Spinal cord (tissue), 10 donors: ENCODE results near the gene MYO1A. TPM values are rescaled to one million over a fixed set of nuclear protein-coding genes. Genes with fewer than 3 reads are reported as not detected.

Source experiments
- DNase-seq, 6 donors: peaks; one replicate each; pipeline versions ENCODE4 v3.0.0 to v3.0.0-alpha.2; 2013 to 2015; ENCODE audit warnings: low spot score in 6 of 6, low read depth in 4 of 6
- H3K27ac ChIP-seq: one replicate; pipeline ENCODE4 v1.5.1; 2013; ENCODE audit warnings: low read depth, low read length, control low read depth
- H3K27me3 ChIP-seq: one replicate; pipeline ENCODE4 v1.6.1; 2013; ENCODE audit warnings: low read length; ENCODE audit not compliant: control insufficient read depth, insufficient read depth
- H3K36me3 ChIP-seq: one replicate; pipeline ENCODE4 v1.6.1; 2013; ENCODE audit warnings: low read length; ENCODE audit not compliant: control insufficient read depth, insufficient read depth
- H3K4me1 ChIP-seq: one replicate; pipeline ENCODE4 v1.6.1; 2013; ENCODE audit warnings: low read length; ENCODE audit not compliant: control insufficient read depth, insufficient read depth
- H3K4me3 ChIP-seq: one replicate; pipeline ENCODE4 v1.5.1; 2013; ENCODE audit warnings: low read depth, low read length, control low read depth
- H3K9me3 ChIP-seq: one replicate; pipeline ENCODE4 v1.6.1; 2013; ENCODE audit warnings: low read length; ENCODE audit not compliant: control insufficient read depth, insufficient read depth
- WGBS: methylation state at CpG from one replicate; pipeline ENCODE4 v1.1.5; 2013; ENCODE audit warnings: missing lambda C conversion rate; ENCODE audit not compliant: insufficient coverage; 5-methylcytosine and 5-hydroxymethylcytosine counted together
- polyA plus RNA-seq, 2 donors: library from polyadenylated mRNA; unstranded; fragments of 120-200 nt; gene quantifications; one replicate each; pipeline ENCODE4 v1.2.1, GENCODE V29; 2013; ENCODE audit not compliant: insufficient read length in 2 of 2
- total RNA-seq, 2 donors: library from RNA; depleted of rRNA in 1 of 2; stranded (reverse); fragments of 120-200 nt in 1 of 2; fragments of >200 nt in 1 of 2; gene quantifications; one replicate each; pipeline versions ENCODE4 v1.2.3 to v1.2.4, GENCODE V29; 2013 to 2014
- donor health status: healthy.

The MYO1A gene
- total and polyA plus RNA-seq, 4 donors = 0.17 to 0.69 (median 0.28) TPM; not detected in 1

DNA sequence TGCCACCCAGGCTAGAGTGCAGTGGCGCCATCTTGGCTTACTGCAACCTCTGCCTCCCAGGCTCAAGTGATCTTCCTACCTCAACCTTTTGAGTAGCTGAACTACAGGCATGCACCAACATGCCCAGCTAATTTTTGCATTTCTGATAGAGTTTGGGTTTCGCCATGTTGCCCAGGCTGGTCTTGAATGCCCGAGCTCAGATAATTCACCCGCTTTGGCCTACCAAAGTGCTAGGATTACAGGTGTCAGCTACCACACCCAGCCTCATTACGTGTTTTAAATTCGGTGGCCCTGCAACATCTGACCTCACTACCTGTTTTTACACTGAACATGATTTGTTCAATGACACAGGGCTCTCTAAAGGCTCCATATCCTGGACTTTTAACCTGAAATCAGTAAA lies 69.7 kb downstream of the MYO1A start:
- no peaks in the 10 kb centered on the region for H3K9me3 ChIP-seq
- H3K4me3 ChIP-seq = no peak overlapping the region
- 95% methylated on average over 6 of the region's 6 CpGs for WGBS
- no peak overlapping the region for H3K27ac ChIP-seq
- no peaks in the 10 kb centered on the region for H3K36me3 ChIP-seq
- no peaks in the 10 kb centered on the region for H3K27me3 ChIP-seq
- H3K4me1 ChIP-seq = no peaks in the 10 kb centered on the region
- no peak for DNase-seq

DNA sequence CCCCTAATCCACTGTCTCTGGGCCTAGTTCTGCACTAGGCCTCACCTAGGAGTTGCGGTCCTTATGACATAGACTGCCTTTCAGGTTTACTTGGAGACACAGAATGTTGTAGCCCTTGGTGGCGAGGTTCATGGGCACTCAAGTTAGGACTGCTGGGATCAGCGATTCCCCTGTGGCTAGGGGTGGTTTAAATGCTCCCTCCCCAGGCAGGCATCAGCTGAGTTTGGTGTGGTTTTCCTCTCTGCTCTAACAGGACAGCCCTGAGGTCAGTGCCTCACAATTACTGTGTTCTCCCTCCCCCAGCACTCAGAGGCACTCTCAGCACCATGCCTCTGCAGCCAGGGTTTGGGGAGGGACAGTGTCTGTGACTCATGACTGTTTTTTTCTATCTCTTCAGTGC lies 70.3 kb downstream of the MYO1A start:
- 100% methylated on average over 3 of the region's 3 CpGs for WGBS
- Histone ChIP-seq H3K4me3 (no peak overlapping the region), H3K27ac (no peak overlapping the region), H3K9me3 (no peaks in the 10 kb centered on the region), H3K4me1 (no peaks in the 10 kb centered on the region), H3K27me3 (no peaks in the 10 kb centered on the region), H3K36me3 (no peaks in the 10 kb centered on the region)
- no peak for DNase-seq

Other genes with a start within 250 kb of the MYO1A start
- gene SDR9C7, start 115.7 kb downstream of the MYO1A start, total RNA-seq = under 1 TPM in 1 of 2 donors, not detected in 1; 0.20 TPM
- under 1 TPM in 1 of 2 donors, not detected in 1; 0.27 TPM for gene SDR9C7, start 115.7 kb downstream of the MYO1A start, polyA plus RNA-seq
- under 1 TPM; 0.30 to 0.55 TPM for gene RDH16, start 92.5 kb downstream of the MYO1A start, total RNA-seq
- gene RDH16, start 92.5 kb downstream of the MYO1A start, polyA plus RNA-seq = 1 to 10 TPM in 1 of 2 donors, under 1 TPM in 1; 0.65 to 1.2 TPM
- 1 to 10 TPM; 6.6 to 8.9 TPM for gene ZBTB39, start 43.6 kb downstream of the MYO1A start, total RNA-seq
- gene ZBTB39, start 43.6 kb downstream of the MYO1A start, polyA plus RNA-seq = 1 to 10 TPM; 7.9 to 9.8 TPM
- 1 to 10 TPM; 2.6 to 6.8 TPM for gene TAC3, start 33.6 kb downstream of the MYO1A start, total RNA-seq
- gene TAC3, start 33.6 kb downstream of the MYO1A start, polyA plus RNA-seq = 1 to 10 TPM; 6.8 to 8.1 TPM
- gene NEMP1, start 28.7 kb upstream of the MYO1A start, total RNA-seq = 10 to 100 TPM; 13.2 to 17.3 TPM
- gene NEMP1, start 28.7 kb upstream of the MYO1A start, polyA plus RNA-seq = 10 to 100 TPM; 13.3 to 13.9 TPM
- gene NAB2, start 39.0 kb upstream of the MYO1A start, total RNA-seq = 10 to 100 TPM; 18.0 to 42.8 TPM
- gene NAB2, start 39.0 kb upstream of the MYO1A start, polyA plus RNA-seq = 10 to 100 TPM; 21.6 to 30.8 TPM
- 10 to 100 TPM; 28.0 to 58.0 TPM for gene STAT6, start 61.2 kb upstream of the MYO1A start, total RNA-seq
- 10 to 100 TPM; 19.7 to 37.9 TPM for gene STAT6, start 61.2 kb upstream of the MYO1A start, polyA plus RNA-seq
- 100 to 1,000 TPM; 182 to 241 TPM for gene LRP1, start 78.4 kb upstream of the MYO1A start, total RNA-seq
- gene LRP1, start 78.4 kb upstream of the MYO1A start, polyA plus RNA-seq = 100 to 1,000 TPM; 237 to 319 TPM
- not detected for gene LRP1-AS, start 97.5 kb upstream of the MYO1A start, total RNA-seq
- 1 to 10 TPM in 1 of 2 donors, not detected in 1; 2.3 TPM for gene LRP1-AS, start 97.5 kb upstream of the MYO1A start, polyA plus RNA-seq
- gene NXPH4, start 166.7 kb upstream of the MYO1A start, total RNA-seq = 10 to 100 TPM in 1 of 2 donors, 1 to 10 TPM in 1; 7.8 to 12.0 TPM
- gene NXPH4, start 166.7 kb upstream of the MYO1A start, polyA plus RNA-seq = 10 to 100 TPM; 28.0 to 31.9 TPM
- gene SHMT2, start 179.6 kb upstream of the MYO1A start, total RNA-seq = 10 to 100 TPM; 37.5 to 61.8 TPM
- gene SHMT2, start 179.6 kb upstream of the MYO1A start, polyA plus RNA-seq = 10 to 100 TPM; 53.9 to 62.6 TPM
- gene STAC3, start 201.1 kb upstream of the MYO1A start, total RNA-seq = 1 to 10 TPM; 1.7 to 2.1 TPM
- 10 to 100 TPM in 1 of 2 donors, 1 to 10 TPM in 1; 4.0 to 10.9 TPM for gene STAC3, start 201.1 kb upstream of the MYO1A start, polyA plus RNA-seq